Activated CD8-positive, alpha-beta T cell treated with anti-CD3 and anti-CD28 coated beads, Interleukin-2, amount 10 ng/mL, durations not matched to agents 7 days and 5 days (primary cell): Measurements from ENCODE around the gene SLIT1. TPM values are rescaled to one million over a fixed set of nuclear protein-coding genes. Genes with fewer than 3 reads are reported as not detected.

Experiments used
- ATAC-seq: fragments of 150-1000 bp; cut with Tn5 transposase; one replicate; pipeline ENCODE4 v1.10.0; 2021; ENCODE audit warnings: moderate library complexity
- CTCF ChIA-PET: fragments of 350-600 bp; sonication (Branson Sonifier 250); formaldehyde crosslinking; loops from one replicate; lab custom pipeline; 2021; ENCODE audit warnings: antibody characterized with exemption; lab: Charles Lee
- POLR2A ChIA-PET: fragments of 350-600 bp; sonication (Branson Sonifier 250); formaldehyde crosslinking; loops from one replicate; lab custom pipeline; 2021; ENCODE audit warnings: antibody characterized with exemption; lab: Charles Lee
- DNase-seq: peaks from one replicate; pipeline ENCODE4 v3.0.0-alpha.2; 2020
- H3K27ac Mint-ChIP-seq: one replicate; pipeline ENCODE4 v1.8.0; 2021; ENCODE audit warnings: mild to moderate bottlenecking, mixed read lengths
- H3K27me3 Mint-ChIP-seq: one replicate; pipeline ENCODE4 v1.8.0; 2021; ENCODE audit warnings: low read depth, mixed read lengths
- H3K36me3 Mint-ChIP-seq: one replicate; pipeline ENCODE4 v1.8.0; 2021; ENCODE audit warnings: low read depth, mixed read lengths
- H3K4me1 Mint-ChIP-seq: one replicate; pipeline ENCODE4 v1.8.0; 2021; ENCODE audit warnings: low read depth, mixed read lengths
- H3K4me3 Mint-ChIP-seq: one replicate; pipeline ENCODE4 v1.8.0; 2021; ENCODE audit warnings: mild to moderate bottlenecking, mixed read lengths
- H3K9me3 Mint-ChIP-seq: one replicate; pipeline ENCODE4 v1.8.0; 2022; ENCODE audit warnings: mixed read lengths; ENCODE audit not compliant: insufficient read depth
- total RNA-seq, 2 experiments: library from RNA; stranded (reverse); gene quantifications; one replicate each; pipeline ENCODE4 v1.2.3, GENCODE V29; 2021

The SLIT1 gene
- total RNA-seq, 2 experiments from 2014 or later, result 0.70 to 0.71 TPM

GRCh38 chr10:97220355-97220754 is 34.6 kb upstream of the SLIT1 start:
- Mint-ChIP-seq H3K36me3 (peaks cover 35% of the 10 kb centered on the region), H3K4me1 (peaks cover 40% of the 10 kb centered on the region), H3K4me3 (no peak overlapping the region), H3K27me3 (no peaks in the 10 kb centered on the region), H3K9me3 (no peaks in the 10 kb centered on the region), H3K27ac (no peak overlapping the region)
- ChIA-PET POLR2A (no interaction called here), CTCF (interaction anchor here (2.2 to 5.1 kb wide), 3 partner anchors 11 to 148 kb away, joined by 4 to 34 read pairs (median 27); no protein-coding TSS in a partner anchor)
- DNase-seq (no peak), ATAC-seq (no peak)

- no peaks in the 10 kb centered on the region for H3K9me3 Mint-ChIP-seq
- DNase-seq, result no peak
- H3K27me3 Mint-ChIP-seq, result no peaks in the 10 kb centered on the region
- H3K4me3 Mint-ChIP-seq, result no peak overlapping the region
- no peak for ATAC-seq
- H3K4me1 Mint-ChIP-seq, result peaks cover 29% of the 10 kb centered on the region
- POLR2A ChIA-PET, result no interaction called here
- H3K27ac Mint-ChIP-seq, result no peak overlapping the region
- CTCF ChIA-PET, result interaction anchor here (1.0 to 4.3 kb wide), 8 partner anchors 17 to 192 kb away, joined by 3 to 27 read pairs (median 4); no protein-coding TSS in a partner anchor
- H3K36me3 Mint-ChIP-seq, result peaks cover 24% of the 10 kb centered on the region
These were observed 31.5 kb upstream of the SLIT1 start for GRCh38 chr10:97217299-97217698.

GRCh38 chr10:97215619-97216260 is 30.0 kb upstream of the SLIT1 start:
- ATAC-seq (no peak), DNase-seq (no peak)
- Mint-ChIP-seq H3K36me3 (peaks cover 18% of the 10 kb centered on the region), H3K4me1 (peaks cover 29% of the 10 kb centered on the region), H3K27ac (no peak overlapping the region), H3K9me3 (no peaks in the 10 kb centered on the region), H3K27me3 (no peaks in the 10 kb centered on the region), H3K4me3 (no peak overlapping the region)
- ChIA-PET CTCF (interaction anchor here (0.8 to 1.1 kb wide), 2 partner anchors 143 to 179 kb away, joined by 4 read pairs; no protein-coding TSS in a partner anchor), POLR2A (no interaction called here)

- H3K4me3 Mint-ChIP-seq, result no peak overlapping the region
- ChIA-PET POLR2A (no interaction called here), CTCF (interaction anchor here (1.1 to 22.1 kb wide), 2 partner anchors 139 to 176 kb away, joined by 3 to 442 read pairs; no protein-coding TSS in a partner anchor)
- no peak overlapping the region for H3K27ac Mint-ChIP-seq
- no peaks in the 10 kb centered on the region for H3K27me3 Mint-ChIP-seq
- ATAC-seq, result no peak
- peaks cover 15% of the 10 kb centered on the region for H3K4me1 Mint-ChIP-seq
- no peak for DNase-seq
- H3K36me3 Mint-ChIP-seq, result peaks cover 5% of the 10 kb centered on the region
- no peaks in the 10 kb centered on the region for H3K9me3 Mint-ChIP-seq
These were observed 27.7 kb upstream of the SLIT1 start for GRCh38 chr10:97213431-97213830.

- H3K36me3 Mint-ChIP-seq, result no peaks in the 10 kb centered on the region
- H3K4me1 Mint-ChIP-seq, result no peaks in the 10 kb centered on the region
- no peak for DNase-seq
- POLR2A ChIA-PET, result interaction anchor here (1.2 kb wide), 1 partner anchor 138 kb away, joined by 4 read pairs; no protein-coding TSS in a partner anchor
- CTCF ChIA-PET, result interaction anchor here (0.6 to 22.1 kb wide), 30 partner anchors 9 to 365 kb away, joined by 3 to 442 read pairs (median 6); partner anchors contain the start of gene ARHGAP19
- no peak overlapping the region for H3K27ac Mint-ChIP-seq
- no peaks in the 10 kb centered on the region for H3K9me3 Mint-ChIP-seq
- H3K4me3 Mint-ChIP-seq, result no peak overlapping the region
- ATAC-seq, result no peak
- no peaks in the 10 kb centered on the region for H3K27me3 Mint-ChIP-seq
These were observed 25.5 kb upstream of the SLIT1 start for GRCh38 chr10:97211229-97211628.

GRCh38 chr10:97210543-97210960 is 24.8 kb upstream of the SLIT1 start:
- Mint-ChIP-seq H3K27ac (no peak overlapping the region), H3K36me3 (no peaks in the 10 kb centered on the region), H3K9me3 (no peaks in the 10 kb centered on the region), H3K27me3 (no peaks in the 10 kb centered on the region), H3K4me3 (no peak overlapping the region), H3K4me1 (no peaks in the 10 kb centered on the region)
- DNase-seq (peak; percentile 79), ATAC-seq (peak; percentile 76)
- ChIA-PET CTCF (interaction anchor here (0.6 to 22.1 kb wide), 39 partner anchors 10 to 785 kb away, joined by 3 to 442 read pairs (median 5); partner anchors contain the start of gene ARHGAP19), POLR2A (interaction anchor here (1.2 kb wide), 1 partner anchor 138 kb away, joined by 4 read pairs; no protein-coding TSS in a partner anchor)

- CTCF ChIA-PET, result interaction anchor here (1.2 to 22.1 kb wide), 5 partner anchors 11 to 175 kb away, joined by 5 to 442 read pairs (median 46); no protein-coding TSS in a partner anchor
- Mint-ChIP-seq H3K4me3 (no peak overlapping the region), H3K27ac (no peak overlapping the region), H3K27me3 (no peaks in the 10 kb centered on the region), H3K4me1 (no peaks in the 10 kb centered on the region), H3K9me3 (no peaks in the 10 kb centered on the region), H3K36me3 (no peaks in the 10 kb centered on the region)
- ATAC-seq (no peak), DNase-seq (no peak)
- POLR2A ChIA-PET, result no interaction called here
These were observed 22.1 kb upstream of the SLIT1 start for GRCh38 chr10:97207756-97208346.

GRCh38 chr10:97207131-97207530 is 21.4 kb upstream of the SLIT1 start:
- ATAC-seq, result no peak

GRCh38 chr10:97204826-97205679 is 19.3 kb upstream of the SLIT1 start:
- Mint-ChIP-seq H3K9me3 (no peaks in the 10 kb centered on the region), H3K27ac (no peak overlapping the region)

More at GRCh38 chr10:97207131-97207530, 21.4 kb upstream of the SLIT1 start:
- H3K36me3 Mint-ChIP-seq, result no peaks in the 10 kb centered on the region
- no peaks in the 10 kb centered on the region for H3K4me1 Mint-ChIP-seq
- ChIA-PET CTCF (interaction anchor here (5.3 to 22.1 kb wide), 3 partner anchors 11 to 170 kb away, joined by 46 to 442 read pairs (median 145); no protein-coding TSS in a partner anchor), POLR2A (no interaction called here)
- no peaks in the 10 kb centered on the region for H3K27me3 Mint-ChIP-seq
- H3K4me3 Mint-ChIP-seq, result no peak overlapping the region
- no peak for DNase-seq
- no peak overlapping the region for H3K27ac Mint-ChIP-seq
- no peaks in the 10 kb centered on the region for H3K9me3 Mint-ChIP-seq

GRCh38 chr10:97203220-97203619 is 17.5 kb upstream of the SLIT1 start:
- ChIA-PET POLR2A (no interaction called here), CTCF (interaction anchor here (1.8 to 22.1 kb wide), 2 partner anchors 20 to 128 kb away, joined by 5 to 442 read pairs; no protein-coding TSS in a partner anchor)
- H3K9me3 Mint-ChIP-seq, result no peaks in the 10 kb centered on the region
- no peak overlapping the region for H3K27ac Mint-ChIP-seq
- peaks cover 12% of the 10 kb centered on the region for H3K27me3 Mint-ChIP-seq
- no peak overlapping the region for H3K4me3 Mint-ChIP-seq
- ATAC-seq (no peak), DNase-seq (no peak)
- H3K36me3 Mint-ChIP-seq, result no peaks in the 10 kb centered on the region
- H3K4me1 Mint-ChIP-seq, result peaks cover 11% of the 10 kb centered on the region

More at GRCh38 chr10:97204826-97205679, 19.3 kb upstream of the SLIT1 start:
- H3K36me3 Mint-ChIP-seq, result no peaks in the 10 kb centered on the region
- H3K27me3 Mint-ChIP-seq, result peaks cover 5% of the 10 kb centered on the region
- ATAC-seq, result no peak
- POLR2A ChIA-PET, result no interaction called here
- H3K4me1 Mint-ChIP-seq, result peaks cover 6% of the 10 kb centered on the region
- DNase-seq, result no peak
- no peak overlapping the region for H3K4me3 Mint-ChIP-seq
- CTCF ChIA-PET, result interaction anchor here (1.3 to 22.1 kb wide), 4 partner anchors 9 to 130 kb away, joined by 3 to 442 read pairs (median 75); no protein-coding TSS in a partner anchor

GRCh38 chr10:97200616-97201015 is 14.9 kb upstream of the SLIT1 start:
- Mint-ChIP-seq H3K9me3 (no peaks in the 10 kb centered on the region), H3K36me3 (no peaks in the 10 kb centered on the region), H3K4me3 (no peak overlapping the region), H3K27me3 (peaks cover 19% of the 10 kb centered on the region), H3K27ac (no peak overlapping the region), H3K4me1 (peaks cover 24% of the 10 kb centered on the region)
- POLR2A ChIA-PET, result no interaction called here
- DNase-seq (no peak), ATAC-seq (no peak)
- CTCF ChIA-PET, result interaction anchor here (1.0 to 22.1 kb wide), 4 partner anchors 8 to 164 kb away, joined by 3 to 442 read pairs (median 74); no protein-coding TSS in a partner anchor
